NCI-H2029 (cell line): ENCODE results near the gene RAD51B.
A peak's percentile ranks its signal among the peaks of the same experiment; 100 is the strongest.
"Not testable (repeated sequence)": the region's sequence is repeated elsewhere in the genome, so short reads cannot be mapped to it uniquely, and the experiment has no call there.

Experiments
- DNase-seq: peaks from one replicate; lab custom pipeline; 2025; lab: John Stamatoyannopoulos, UW

RAD51B gene

DNA sequence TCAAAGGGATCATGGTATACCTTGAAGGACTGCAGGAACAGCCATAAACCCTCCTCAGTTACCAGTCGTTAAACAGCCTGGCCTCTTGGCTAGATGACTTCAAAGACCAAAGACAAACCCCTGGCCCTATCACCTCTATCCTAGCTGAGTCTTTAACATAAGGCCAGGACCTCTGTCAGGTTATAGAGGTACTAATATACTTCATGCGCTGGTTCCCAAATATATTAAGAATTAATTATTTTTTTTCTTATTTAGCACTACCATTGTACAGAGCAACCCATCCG is 459.8 kb downstream of the RAD51B start:
- DNase-seq = no peak

DNA sequence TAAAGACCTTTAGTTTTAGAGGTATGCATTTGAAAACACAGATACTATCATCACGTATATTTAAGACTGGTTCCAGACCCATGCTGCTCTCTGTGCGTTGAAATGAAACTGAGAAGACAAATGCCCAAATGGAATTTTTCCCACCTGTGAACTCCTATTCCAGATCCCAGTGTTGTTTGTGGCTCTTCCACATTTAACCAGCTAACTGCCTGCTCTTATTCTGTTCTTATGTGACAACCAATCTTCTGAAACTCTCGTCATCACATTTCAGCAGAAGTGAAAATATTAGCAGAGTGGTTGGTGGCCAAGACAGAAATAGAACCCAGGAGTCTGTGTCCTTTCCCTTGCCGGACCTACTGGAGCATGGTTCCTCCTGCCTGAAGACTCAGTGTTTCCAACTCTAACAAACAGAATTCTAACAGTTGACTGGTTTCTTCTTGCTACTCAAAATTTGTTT is 460.2 kb downstream of the RAD51B start:
- no peak for DNase-seq

DNA sequence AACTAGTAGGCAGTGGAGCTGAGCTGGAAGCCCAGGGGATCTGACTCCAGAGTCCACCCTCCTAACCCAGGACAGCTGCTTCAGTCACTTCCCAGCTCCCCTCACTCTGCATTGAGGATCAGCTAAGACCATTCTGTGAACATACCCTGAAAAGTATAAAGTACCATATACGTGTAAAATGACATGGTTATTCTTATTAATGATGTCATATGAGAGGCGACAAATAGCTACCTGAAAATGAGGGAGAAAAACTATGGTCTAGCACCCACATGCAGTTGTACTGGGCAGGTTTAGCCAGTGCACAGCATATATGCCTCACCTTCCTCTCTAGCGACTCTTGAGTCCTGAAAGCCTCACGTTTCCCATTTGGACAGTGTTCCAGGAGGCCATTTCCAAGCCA is 461.9 kb downstream of the RAD51B start:
- DNase-seq = no peak

DNA sequence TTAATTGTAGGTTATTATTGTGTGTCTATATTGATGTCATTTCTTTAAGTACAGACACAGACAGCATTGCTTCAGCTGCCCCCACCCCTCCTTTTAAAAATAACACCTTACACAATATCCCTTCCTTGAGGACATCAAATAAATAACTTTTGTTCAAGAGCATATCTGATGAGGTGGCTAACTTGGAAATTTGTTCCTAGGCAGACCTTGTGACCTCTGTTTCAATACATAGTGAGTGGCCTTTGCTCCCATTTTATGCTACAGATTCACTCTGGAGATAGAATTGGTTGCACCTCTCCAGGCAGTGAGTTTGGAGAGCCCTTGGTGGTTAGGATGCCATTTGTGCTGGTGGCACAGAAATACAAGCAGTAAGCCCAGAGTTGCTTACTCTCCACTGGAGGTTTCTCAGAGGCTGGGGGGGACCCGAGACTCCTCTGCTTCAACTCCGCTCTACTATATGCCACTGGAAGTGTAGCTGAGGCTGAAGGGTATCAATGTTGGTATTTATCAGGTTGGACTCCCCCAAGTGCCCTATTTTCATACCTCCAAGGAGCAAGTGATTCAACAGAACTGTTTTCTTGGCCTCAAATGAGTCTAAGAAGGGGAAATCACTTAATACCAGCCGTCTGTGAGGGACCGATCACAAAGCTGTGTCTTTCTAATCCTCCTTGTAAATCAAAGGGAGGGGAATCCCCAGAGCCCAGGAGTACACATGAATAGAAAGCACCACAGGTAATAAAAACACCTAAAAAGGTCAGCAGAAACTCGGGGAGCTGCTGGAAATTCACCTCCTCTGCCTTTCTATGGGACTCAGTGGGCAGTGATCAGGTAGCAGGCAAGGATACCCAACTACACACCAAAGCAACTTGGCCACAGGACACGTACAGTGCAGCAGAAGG is 463.1 kb downstream of the RAD51B start:
- DNase-seq = no peak

DNA sequence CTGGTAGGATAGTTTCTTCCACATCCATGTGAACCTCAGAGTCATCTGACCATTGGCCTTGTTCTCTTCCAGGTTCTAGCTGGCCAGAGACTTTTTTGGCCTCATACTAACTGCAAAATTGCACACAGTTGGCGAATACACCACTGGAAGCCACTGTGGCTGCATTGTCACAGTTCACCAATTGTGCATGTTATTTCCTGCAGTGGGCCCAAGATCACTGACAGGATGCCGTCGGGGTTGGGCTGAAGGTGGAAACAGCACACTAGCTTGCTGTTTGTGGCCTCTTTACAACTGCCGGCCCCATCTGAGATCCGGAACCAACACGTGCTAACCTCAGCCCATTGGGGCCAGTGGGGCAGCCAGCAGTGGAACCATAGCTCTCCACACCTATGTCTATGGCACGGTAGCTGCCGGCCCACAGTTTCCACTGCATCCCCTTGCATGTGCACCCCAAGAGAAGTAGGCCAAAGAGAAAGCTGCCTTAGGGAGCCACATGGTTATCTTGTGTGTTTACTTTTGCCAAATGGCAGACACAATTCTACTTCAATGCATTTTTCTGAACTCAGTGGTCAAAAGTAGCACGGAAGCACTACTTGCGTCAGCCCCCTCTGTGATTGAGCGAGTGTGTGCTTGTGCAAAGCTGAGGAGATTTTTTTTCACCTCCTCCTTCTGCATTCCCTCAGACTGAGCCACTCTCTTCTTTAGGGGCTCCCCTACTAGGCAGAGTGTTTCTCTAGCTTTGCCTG is 464.0 kb downstream of the RAD51B start:
- no peak for DNase-seq

DNA sequence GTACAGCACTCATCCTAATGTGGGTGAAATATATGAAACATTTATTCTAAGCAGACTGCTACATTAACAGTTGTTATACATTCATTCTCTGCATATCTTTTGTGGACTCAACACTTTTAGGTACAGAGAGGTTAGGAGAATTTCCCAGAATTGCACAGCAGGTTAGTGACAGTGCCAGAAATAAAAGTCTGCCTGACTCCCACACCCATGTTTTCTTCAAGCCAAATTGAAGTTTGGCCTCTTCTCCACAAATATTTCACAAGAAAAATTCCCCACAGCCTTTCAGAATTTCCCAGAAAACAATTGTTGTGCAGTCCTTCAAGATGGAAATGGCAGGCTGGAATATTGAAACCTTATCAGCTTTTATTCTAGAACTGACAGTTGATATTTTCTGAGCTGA is 464.8 kb downstream of the RAD51B start:
- DNase-seq = no peak

DNA sequence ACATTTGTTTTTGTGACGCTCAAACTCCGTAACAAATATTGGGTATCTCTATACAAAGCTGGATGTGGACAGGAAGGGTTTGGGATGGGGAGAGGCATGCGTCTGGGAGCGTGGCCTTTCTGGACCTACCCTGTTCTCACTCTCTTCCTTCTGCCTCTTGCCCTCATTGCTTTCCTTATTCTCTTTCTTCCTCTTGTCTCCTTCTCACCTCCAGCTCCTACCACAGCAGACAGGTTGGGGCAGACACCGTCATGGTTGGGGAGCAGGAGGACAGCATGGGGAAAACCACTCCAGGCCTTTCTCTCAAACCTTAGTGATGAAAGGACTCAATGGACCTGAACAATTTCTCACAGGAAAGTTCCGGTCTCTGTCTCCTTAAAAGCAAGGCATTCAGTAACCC is 465.3 kb downstream of the RAD51B start:
- DNase-seq = no peak

DNA sequence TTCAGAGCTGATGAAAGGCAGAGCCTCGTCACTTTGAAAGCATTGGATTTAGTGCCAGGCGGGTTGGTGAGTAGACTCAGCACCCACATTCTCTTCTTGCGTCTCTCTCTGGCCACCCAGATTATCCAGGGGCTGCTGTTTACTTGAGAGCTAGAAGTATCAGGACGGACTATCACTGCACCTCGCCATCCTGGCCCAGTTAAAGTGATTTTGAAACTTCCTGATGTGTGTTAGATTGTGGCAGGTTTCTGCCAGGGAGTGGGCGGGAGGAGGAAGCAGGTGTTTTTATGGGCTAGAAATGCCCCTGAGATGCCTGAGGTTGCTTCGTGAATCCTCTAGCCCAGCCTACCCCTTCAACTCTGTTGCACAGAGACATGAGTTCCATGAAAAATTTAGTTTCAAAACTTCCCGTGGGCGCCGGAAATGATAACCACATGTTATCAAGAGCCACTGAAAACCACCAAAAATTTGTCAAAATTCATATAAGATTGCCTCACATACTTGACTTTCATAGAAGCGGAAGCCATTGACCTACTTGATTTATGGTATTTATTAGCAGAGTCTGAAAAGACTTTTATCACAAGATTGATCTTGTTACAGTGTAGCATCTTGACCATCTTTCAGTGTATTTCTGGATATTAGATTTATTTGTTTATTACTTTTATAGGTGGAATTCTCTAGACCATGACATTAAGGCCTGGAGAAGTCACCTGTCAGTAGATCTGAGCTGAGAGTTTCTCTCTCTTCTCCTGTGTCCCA is 466.0 kb downstream of the RAD51B start:
- no peak for DNase-seq

DNA sequence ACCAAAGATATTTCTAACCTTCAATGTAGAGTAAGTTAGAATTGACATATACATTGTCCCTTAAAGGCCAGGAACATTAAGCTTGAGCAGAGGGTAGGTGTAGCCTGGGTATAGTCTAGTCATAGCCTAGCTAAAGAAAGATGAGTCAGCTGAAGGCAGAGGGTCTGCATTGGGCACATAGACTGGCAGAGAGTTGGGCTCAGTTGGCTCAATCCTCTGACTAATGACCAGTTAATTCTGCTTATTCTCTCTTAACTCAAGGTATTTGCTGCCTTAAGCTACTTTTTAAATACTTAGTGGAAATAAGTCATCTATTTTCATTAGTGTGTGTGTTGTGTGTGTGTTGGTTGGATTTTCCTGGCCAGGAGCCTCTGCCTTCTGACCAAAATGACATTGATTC is 467.1 kb downstream of the RAD51B start:
- no peak for DNase-seq

DNA sequence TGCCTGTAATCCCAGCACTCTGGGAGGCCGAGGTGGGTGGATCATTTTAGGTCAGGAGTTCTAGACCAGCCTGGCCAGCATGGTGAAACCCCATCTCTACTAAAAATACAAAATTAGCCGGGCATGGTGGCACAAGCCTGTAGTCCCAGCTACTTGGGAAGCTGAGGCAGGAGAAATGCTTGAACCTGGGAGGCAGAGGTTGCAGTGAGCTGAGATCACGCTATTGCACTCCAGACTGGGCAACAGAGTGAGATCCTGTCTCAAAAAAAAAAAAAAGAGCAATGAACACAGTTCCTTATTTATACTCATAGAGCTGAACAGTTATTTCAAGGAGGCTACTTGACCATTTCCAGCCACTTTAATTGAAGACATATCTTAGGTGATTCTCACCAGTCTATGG is 469.9 kb downstream of the RAD51B start:
- DNase-seq = not testable (repeated sequence)

DNA sequence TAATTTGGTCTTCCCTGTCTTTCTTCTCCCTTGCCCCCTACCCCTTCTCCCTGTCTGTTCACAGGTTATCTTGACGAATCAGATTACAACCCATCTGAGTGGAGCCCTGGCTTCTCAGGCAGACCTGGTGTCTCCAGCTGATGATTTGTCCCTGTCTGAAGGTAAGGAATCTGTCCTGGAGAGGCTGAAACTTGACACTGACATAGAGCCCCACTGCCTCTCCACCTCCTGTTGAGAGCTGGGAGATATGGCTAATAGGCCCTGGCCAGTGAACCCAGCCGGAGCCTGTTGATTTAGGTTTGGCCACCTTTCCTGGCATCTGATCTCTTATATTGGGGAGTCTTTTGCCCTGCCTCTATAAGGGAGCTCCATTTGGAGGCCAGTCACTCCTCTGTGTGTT is 472.2 kb downstream of the RAD51B start:
- DNase-seq = peak; percentile 62

DNA sequence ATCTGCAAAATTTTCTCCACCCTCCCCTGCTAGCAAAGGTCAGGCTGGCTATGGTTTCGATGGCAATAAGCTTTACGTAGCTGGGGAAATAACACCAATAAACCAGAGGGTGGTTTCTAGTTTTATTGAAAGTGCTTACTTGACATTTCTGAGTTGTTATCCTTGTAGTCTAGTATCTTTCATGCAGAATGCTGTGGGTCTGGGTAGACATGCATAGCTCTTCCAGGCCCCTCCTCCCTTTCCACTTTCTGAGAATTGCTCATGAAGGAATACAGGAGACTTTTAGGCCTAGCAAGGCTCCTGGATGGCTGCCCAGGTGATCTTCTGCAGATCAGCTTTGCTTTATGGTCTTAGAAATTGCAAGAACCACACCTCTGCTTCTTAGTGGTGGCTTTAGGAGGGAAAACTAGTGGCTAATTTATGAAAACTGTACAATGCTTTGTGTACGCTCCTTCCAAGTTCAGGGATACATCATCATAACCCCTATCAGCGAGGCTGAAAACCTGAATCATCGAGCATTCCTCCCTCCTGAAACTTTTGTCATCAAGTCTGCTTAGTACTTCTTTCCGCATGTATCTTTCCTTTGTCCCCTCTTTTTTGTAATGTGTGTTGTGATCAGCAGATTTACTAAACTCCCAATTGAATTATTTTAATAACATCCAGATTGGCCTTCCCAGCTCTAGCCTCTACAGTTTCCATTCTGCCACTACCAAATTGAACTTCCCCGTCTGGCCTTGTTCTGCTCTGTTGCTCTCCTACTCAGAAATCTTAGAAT is 473.0 kb downstream of the RAD51B start:
- no peak for DNase-seq

DNA sequence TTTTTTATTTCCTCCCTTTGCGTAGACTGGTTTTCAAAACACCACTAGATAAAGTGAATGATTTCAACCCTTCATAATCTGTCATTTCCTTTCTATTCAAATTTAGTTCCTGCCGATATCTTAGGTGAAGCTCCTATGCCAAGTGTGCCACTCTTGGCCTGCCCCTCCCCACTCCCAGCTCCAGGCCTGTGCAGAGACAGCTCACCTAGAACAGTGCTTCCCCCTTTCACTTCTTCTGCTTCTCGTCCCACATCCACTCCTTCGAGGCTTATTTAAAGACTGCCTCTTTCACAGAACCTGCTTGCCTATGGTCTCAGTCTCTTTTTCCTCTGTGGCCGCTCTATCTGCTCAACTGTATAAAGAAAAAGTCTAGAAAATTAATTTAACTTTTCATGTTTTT is 473.8 kb downstream of the RAD51B start:
- no peak for DNase-seq

DNA sequence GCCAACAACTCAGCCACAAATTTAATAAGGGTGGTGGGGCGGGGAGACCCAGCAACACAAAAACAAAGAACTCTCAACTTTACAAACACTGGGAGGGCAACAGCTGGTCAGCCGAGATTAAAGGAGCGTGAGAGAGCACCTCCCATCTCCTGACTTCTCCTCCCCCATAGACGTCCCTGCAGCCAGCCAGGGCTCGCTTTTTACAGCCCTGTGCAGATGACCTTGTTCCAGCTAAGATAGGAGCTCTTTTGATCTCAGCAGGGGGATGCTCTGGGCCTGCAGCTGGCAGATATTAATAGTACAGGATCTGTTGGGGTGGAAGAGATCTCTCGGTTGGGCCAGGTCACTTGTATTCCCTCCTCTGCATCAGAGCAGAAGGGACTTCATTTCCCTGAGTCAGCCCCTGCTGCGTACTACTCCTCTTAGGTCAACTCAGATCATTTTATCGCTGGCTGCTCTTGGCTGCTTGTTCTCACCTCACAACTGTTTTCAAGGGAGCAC is 475.8 kb downstream of the RAD51B start:
- DNase-seq = no peak

DNA sequence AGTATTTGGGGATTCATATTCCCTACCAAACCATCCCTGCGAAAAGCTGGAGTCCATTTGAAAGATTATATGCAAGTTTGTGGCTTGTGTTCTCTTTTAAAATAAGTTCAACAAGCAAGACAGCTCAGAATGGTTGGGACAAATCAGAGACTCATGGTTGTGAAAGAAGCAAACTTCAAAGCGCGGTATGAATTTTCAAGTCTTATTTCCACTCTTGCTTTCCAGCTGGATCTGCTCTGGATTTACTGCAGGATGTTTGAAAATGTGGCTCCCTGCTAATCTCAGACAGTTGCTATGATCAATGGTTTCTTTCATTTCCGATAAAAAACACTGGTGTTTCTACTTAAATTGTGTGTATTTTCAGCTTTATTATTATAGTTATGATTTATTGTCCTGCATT is 477.5 kb downstream of the RAD51B start:
- DNase-seq = no peak

DNA sequence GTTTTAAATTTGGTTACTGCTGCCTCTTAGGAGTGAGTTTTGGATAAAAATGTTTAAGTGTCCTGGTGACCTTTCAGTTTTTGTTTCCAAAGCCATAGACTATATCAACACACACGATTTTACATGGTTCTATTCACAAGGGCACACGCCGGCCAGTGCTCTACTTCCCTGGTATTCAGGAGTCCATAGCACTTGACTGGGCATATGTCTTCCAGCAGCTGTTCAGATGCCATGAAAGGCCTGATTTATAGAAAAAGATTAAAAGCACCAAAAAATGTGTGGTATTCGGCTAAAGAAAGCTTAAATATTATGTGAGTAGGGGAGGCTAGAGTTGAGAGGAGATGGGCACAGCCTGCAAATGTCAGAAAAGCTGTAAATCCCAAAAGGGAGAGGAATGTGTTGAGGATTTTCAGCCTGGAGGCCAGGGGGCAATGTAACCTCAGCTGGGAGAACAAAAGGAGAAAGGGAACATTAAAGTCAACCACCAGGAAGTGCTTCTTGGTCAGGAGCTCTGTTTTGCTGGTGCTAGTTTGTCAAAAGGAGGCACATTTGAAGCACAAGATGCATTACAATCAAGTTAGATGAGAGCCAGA is 478.4 kb downstream of the RAD51B start:
- DNase-seq = no peak

DNA sequence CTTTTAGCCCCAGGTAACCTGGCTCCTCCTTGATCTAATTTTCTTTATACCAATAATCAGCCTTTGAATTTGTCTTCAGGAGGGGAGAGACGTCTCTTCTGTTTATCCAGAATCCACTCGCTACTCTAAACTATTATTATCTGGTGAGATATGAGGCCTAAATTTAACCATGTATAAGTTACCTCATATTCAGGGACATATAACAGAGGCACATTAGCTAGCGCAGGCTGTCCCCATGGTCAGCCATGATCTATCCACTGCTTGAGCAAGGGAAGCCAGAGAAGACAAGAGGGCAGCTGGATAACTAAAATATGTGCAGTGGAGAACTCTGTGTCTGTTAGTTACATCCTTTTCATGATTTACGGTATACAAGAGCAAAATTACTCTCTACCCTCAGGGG is 481.0 kb downstream of the RAD51B start:
- DNase-seq = no peak

DNA sequence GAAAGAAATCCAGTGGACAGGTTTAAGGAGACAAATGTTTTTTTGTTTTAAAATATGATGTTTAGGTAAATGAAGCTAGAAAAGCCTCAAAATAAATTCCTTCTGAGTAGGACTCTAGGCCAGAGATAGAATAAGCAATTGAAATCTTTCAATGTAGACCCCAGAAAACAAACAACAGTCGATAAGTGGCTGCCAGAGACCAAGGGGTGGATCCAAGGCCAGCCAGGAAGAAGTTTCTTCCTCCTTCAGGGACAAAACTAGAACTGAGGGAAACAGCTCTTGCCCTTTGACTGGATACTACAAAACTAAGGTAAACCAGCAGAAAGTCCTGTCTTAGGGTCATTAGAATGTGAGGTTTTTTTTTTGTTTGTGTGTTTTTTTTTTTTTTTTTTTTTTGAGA is 481.6 kb downstream of the RAD51B start:
- DNase-seq = no peak

DNA sequence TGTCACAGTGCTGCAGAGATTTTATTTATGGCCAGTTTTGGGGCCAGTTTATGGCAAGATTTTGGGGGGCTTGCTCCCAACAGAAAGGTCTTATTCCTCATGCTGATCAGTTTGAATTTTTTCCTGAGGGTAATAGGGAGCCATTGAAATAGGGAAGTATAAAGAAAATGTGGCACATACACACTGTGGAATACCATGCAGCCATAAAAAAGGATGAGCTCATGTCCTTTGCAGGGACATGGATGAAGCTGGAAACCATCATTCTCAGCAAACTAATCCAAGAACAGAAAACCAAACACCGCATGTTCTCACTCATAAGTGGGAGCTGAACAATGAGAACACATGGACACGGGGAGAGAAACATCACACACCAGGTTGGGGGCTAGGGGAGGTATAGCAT is 483.4 kb downstream of the RAD51B start:
- not testable (repeated sequence) for DNase-seq

DNA sequence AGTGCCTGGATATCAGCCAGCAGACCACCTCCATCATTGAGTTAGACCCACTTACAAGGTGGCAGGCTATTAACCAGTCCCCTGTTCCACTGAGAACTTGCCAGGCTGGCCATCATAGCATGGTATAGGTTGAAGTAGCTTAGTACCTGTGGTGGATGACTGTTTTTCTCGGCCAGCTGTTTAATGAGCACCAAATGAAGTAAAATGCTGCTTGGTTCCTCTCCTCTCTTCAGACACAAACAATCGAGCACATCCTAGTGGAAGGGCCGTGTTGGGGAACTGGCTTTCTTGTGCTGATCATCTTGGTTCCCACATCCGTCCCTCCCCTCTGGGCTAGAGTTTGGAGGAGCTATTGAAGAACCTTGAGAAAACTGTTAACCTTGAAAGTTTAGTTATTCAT is 486.2 kb downstream of the RAD51B start:
- no peak for DNase-seq

DNA sequence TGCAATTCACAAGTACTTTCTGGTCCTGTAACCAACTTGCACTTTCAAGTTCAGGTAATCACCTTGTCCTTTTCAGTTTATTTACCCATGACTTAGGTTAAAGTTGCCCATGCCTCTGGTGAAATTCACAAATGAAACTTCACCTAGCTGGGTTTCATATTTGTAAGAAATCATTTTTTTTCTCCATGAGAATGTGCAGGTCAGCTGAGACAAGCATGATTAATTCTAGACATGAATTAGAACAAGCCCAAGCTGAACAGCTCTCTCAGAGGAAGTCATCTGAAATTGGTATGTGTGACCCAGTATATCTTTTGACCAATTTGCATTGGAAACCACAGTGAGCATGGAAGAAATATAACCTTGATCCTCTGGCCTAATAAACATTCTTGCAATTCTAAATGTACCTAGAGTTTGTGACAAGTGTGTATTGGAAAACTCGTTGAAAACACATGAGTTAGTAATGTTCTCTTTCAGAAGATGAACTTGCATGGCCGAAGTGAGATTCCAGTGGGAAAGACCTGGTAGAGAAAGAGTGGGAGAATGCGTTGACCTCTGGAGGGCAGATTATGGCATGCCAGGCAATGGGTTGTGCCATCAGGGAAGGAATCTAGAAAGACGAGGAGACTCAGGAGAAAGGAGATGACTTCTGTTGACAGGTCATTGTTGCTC is 486.8 kb downstream of the RAD51B start:
- no peak for DNase-seq
